ENCODE measurements around the gene NTRK3.

Gene NTRK3

GRCh38 chr15:88021601-88022000 is 234.9 kb downstream of the NTRK3 start:
- DNase-seq = no peak

DNA sequence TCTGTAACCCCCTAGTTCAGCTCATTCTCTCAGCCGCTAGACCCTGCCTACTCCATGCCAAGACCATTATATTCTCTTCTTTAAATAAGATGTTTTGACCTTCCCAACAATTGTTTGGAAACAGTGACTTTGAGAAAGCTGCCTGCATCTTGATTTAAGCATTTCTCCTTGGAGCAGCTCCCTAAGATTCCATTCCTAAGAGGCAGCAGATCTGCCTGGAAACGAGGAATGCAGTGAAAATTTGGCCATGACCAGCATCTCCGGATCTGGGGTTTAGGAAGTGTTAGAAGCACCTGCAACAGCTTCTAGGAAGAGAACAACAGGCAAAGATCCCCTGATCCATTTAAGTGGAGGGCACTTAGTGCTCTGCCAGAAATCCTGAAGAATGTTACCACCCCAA is 235.7 kb downstream of the NTRK3 start:
- no peak for DNase-seq

- no peak for DNase-seq
Measured at GRCh38 chr15:88019656-88020055, 236.9 kb downstream of the NTRK3 start.

DNA sequence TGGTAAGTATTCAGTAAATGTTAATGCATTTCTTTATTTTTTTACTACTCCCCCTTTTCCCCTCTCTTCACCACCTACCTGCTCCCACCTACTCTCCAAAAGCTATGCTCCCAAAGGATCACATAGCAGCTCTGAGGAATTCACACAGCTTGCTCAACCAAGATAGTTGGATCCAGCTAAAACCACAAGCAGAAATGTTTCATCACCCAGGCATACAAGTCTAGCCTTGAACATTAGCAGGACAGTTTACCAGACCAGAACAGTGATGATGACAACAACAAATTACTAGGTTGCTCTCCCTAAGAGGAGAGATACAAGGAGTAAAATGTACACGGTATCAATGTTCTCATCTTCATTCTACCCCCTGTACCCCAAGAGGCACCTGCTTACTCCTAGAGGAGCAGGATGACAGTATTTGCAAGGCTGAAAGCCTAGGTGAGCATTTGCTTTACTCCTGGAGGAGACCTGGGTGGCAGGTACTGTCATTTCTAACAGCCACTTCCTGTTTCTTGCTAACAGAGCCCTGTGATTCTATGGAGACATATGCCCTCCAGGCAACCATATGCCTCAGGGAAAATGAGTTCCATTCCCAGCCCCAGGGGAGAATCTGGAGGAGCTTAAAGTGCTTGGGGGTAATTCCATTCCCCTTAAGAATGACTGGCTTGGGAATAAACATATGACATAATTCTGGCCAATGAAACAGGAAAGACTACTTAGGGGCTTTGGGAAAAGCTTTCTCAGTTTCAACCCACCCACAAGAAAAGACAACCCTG is 237.5 kb downstream of the NTRK3 start:
- DNase-seq = no peak

- DNase-seq = no peak
Measured at GRCh38 chr15:88017753-88018152, 238.8 kb downstream of the NTRK3 start.

GRCh38 chr15:88016406-88016805 is 240.1 kb downstream of the NTRK3 start:
- DNase-seq = no peak

- DNase-seq = no peak
Measured at GRCh38 chr15:88015228-88015860, 241.2 kb downstream of the NTRK3 start.

DNA sequence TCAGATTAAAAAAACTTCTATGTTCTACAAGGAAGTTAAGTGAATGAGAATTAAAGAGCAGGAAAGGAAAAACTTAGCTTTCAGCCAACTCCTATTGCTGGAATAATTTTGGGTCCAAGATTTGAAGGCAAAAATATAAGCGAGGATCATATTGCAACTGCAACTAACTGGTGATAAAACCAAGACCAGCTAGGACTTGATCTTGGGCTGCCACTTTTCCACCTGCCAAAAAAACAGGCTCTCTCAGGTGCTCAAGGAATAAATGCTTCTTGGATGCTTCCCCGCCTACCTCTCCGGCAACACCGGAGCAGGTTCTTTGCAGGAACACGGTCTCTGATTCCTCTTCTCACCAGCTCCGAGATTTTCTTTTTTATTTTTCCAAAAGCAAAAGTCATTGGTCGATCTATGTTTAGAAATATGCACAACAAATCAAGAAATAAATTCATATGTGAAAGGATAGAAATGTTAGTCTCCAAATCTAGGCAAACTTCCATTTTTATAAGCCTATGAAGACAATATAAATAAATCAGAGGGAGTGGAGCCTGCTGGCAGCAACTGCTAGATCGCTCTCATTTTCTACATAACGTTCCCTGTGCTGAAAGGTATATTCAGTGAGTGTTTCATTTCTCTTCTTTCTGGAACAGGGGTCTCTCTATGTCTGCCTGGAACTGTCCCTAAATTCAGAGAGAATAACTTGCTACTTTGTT is 241.9 kb downstream of the NTRK3 start:
- DNase-seq = no peak

DNA sequence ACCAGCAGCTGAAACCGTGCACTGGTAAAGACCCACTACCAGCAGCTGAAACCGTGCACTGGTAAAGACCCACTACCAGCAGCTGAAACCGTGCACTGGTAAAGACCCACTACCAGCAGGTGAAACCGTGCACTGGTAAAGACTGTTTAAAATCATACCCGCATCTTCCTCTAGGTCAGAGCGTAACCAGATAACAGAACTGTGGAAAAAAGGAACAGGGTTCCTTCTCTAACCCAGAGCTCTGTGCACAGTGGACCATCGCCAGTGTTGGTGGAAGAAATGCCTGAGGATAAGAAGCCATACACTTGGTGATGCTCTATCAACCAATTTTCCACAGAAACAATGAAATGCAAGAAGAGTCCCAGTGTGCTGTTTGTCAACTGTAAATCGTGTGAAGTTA is 243.4 kb downstream of the NTRK3 start:
- DNase-seq = no peak

DNA sequence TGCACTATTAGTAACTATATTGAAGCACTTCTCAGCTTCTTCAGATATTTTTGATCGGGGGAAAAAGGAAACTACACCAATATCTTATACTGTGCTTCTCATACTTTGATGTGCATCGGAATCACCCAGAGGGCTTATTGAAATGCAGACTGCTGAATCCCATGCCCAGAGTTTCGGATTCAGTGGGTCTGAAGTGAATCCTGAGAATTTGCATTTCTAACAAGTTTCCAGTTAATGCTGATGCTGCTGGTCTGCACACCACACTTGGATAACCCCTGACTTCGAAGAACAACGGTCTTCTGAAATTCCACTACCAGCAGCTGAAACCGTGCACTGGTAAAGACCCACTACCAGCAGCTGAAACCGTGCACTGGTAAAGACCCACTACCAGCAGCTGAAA is 243.9 kb downstream of the NTRK3 start:
- no peak for DNase-seq

- DNase-seq = no peak
Measured at GRCh38 chr15:88012233-88012632, 244.3 kb downstream of the NTRK3 start.

GRCh38 chr15:88011533-88011932 is 245.0 kb downstream of the NTRK3 start:
- no peak for DNase-seq

DNA sequence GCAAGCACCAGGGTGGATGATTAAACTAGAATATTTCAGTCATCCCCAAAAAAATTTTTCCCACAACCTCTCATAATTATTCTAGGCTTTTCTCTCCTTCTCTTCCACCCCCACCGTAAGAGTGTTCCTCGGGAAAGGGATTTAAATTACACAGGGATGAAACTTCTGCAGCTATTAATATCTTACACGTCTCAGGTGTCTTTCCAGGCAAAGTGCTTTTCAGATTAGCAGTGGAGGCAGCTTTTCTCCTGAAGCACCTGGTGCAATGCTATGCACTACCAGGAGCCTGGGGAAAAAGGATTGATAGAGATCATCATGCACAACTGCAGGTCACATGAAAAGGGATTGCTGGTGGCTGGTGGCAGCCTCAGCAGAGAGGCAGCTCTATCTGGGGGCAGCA is 250.4 kb downstream of the NTRK3 start:
- DNase-seq = no peak

GRCh38 chr15:88004399-88004798 is 252.1 kb downstream of the NTRK3 start:
- DNase-seq = no peak

- no peak for DNase-seq
Measured at GRCh38 chr15:88003541-88004327, 252.8 kb downstream of the NTRK3 start.

DNA sequence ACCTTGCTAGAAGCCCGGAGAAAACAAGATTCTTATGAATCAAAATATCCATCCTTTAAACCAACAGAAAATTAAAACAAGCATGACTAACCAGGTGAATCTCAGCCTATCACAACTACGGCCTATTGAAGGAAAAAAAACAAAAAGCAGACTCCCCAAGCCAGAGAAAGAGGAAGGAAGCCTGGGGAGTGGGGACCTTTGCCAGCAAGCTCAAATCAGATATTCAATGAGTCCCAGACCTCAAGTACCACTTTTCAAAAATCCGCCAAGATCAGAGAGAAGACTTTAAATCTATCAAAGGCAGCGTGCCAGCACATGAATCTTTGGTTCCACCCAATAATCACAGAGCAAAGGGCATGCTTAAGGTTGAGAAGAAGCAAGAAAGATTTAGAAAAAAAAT is 253.8 kb downstream of the NTRK3 start:
- no peak for DNase-seq

DNA sequence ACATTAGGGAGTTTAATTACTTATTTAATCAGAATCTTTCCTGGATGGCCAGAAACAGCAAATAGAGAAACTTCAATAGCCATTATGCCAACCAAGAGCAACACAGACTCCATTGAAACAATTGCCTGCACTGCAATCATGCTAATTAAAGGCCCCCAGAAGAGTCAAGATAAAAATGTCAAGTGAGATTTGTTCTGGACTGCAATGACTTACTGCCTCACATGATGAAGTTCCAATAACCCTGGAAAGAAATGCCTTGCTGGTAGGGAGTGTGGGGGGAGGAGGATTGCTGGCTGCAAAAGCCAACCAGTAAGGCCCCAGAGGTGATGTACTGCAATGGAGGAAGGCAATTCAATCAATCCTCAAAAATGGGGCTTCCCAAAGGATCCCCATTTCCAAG is 257.9 kb downstream of the NTRK3 start:
- DNase-seq = no peak

DNA sequence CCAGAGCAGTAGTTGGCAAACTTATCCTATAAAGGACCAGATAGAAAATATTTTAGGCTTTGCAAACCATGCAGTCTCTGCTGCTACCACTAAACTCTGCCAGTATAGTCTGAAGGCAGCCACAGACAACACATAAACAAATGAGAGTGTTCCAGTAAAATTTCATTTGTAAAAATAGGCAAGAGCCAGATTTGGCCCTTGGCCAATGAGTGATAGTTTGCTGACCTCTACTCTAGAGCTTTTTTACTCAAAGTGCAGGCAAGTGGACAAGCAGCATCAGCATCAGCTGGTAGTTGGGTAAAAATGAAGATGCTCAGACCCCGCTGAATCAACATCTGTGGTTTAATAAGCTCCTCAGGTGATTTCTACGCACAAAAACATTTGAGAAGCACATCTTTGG is 269.8 kb downstream of the NTRK3 start:
- DNase-seq = no peak

GRCh38 chr15:87985451-87985850 is 271.1 kb downstream of the NTRK3 start:
- DNase-seq = no peak

DNA sequence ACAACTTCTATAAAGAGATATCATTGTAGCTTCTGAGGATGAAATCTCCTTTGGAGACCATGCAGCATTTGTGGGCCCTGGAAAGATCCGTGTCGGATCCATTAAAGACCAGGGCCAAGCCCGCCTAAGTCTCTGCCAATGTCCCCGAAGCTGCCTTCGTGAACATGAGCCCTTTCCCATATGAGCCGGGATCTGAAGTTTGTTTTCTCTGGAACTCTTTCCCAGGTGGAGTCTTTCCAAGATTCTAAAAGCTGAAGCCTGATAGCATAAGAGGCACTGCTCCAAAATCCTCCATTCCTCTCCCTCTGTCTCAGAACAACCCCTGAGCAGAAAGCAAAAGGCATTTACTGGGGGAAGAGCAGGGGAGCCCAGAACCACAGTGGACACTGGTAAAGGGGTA is 274.6 kb downstream of the NTRK3 start:
- DNase-seq = no peak

- no peak for DNase-seq
Measured at GRCh38 chr15:87977907-87978306, 278.6 kb downstream of the NTRK3 start.

DNA sequence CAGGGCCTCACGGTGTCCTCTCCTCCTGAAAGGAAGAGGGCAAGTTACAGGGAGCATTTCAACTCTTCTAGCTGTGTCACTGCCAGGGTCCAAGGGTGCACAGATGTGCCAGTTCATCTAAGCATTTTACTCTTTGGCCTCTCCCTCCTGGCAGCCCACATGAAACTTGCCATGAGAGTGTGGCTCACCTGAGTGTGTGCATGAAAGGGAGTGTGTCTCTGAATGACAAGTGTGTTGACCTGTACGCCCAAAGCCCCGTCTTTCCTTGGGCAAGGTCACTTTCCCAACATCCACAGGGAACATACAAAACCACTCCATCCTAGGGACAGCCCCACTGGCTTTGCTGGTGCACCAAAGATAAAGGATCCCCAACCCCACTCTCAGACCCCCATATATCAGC is 280.0 kb downstream of the NTRK3 start:
- DNase-seq = no peak

DNA sequence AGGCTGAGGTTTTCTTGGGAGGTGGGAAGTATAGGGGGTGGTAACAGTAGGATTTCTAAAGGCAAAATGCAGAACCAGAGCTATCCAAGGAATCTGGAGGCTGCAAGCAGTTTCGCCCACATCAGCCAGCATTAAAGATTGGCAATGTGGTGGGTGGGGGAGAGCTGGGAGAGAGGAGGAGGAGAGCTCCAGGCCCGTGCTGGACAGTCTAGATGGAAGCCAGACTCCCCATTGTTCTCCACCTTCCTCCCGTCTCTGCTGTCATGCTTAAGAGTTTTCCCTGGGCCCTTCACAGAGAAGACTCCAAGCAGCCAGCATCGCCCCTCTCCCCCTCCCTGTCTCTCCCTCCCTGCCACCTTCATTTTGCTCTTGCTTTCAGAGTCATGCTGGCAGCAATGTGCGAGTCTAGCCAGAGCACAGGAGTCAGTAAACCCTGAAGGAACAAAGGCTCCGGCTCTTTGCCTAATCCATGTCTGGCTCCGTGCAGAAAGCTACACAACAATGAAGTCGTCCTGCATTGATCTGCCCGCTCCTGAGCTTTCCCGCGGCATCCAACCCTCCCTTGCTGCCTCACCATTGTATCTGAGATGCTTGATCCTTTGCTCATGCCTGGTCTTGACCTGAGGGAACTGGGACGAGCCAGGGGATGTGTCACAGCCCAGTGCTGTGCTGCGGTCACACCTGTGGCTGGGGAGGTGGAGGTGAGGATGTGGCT is 282.9 kb downstream of the NTRK3 start:
- DNase-seq = no peak

All from cerebellar nuclear complex (tissue), 1 donor.